ENCODE data around the gene MFNG. TPM values are rescaled to one million over a fixed set of nuclear protein-coding genes. Genes with fewer than 3 reads are reported as not detected.

Gene MFNG
- polyA plus RNA-seq, 1 donor = 7.3 TPM

DNA sequence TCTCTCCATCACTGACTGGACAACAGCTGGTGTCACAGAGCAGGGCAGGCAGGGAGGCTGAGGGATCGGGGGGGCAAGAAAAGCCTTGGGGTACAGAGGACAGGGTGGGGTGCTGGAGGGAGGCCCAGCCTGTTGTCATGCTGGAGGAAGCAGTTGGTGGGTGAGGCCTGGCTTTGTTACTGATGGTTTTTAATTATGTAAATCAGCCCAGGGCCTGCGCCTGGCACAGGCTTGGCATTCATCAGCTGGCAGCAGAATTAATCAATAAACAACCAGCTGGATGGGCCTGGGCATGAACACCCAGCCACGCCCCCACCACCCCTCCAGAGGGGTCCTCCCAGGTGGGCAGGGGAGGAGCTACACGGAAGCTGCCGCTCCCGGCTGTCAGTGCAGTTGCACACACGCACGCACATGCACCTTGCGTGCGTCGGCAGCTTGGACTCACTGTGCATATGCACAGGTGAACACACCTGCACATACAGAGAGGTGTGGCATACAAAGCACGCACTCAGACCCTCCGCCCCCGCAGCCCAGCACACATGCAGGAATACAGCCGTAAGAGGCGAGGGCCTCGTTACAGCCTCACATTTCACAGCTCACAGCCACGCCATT, 37.6 kb downstream of the MFNG start:
- DNase-seq (ENCODE audit: low read depth) = no peak

DNA sequence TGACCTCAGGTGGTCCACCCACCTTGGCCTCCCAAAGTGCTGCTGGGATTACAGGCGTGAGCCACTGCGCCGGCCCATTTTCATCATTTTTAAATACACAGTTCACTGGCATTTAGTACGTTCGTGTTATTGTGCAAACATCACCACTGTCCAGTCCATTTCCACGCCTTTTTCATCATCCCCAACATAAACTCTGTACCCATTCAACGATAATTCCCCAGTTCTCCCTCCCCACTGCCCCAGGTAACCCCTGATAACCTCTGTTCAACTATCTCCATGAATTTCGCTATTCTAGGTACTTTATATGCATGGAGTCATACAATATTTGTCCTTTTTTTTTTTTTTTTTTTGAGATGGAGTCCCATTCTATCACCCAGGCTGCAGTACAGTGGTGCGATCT, 40.7 kb downstream of the MFNG start:
- DNase-seq (ENCODE audit: low read depth) = no peak

- no peak for DNase-seq (ENCODE audit: low read depth)
Measured at GRCh38 chr22:37443977-37444376, 42.2 kb downstream of the MFNG start.

DNA sequence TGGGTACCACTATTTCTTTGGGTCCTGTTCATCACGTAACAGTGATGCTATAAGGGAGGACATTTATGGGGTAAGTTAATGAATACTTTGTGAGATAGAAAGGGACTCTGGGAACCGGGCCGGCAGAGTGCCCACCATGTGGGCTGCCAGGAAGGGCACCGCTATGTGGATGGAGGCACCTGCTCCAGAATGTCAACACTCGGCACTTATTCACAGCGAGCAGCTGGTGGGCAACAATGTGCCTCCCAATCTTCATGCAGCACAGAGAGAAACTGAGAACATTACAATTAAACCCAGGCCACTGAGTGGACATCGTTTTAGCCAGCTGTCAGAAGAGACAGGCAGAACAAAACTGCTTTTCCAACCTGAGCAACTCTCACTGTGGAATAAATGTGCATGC, 43.1 kb downstream of the MFNG start:
- no peak for DNase-seq (ENCODE audit: low read depth)

GRCh38 chr22:37442537-37442936, 43.6 kb downstream of the MFNG start:
- no peak for DNase-seq (ENCODE audit: low read depth)

- no peak for DNase-seq (ENCODE audit: low read depth)
Measured at GRCh38 chr22:37442135-37442534, 44.0 kb downstream of the MFNG start.

GRCh38 chr22:37440875-37441274, 45.3 kb downstream of the MFNG start:
- no peak for DNase-seq (ENCODE audit: low read depth)

DNA sequence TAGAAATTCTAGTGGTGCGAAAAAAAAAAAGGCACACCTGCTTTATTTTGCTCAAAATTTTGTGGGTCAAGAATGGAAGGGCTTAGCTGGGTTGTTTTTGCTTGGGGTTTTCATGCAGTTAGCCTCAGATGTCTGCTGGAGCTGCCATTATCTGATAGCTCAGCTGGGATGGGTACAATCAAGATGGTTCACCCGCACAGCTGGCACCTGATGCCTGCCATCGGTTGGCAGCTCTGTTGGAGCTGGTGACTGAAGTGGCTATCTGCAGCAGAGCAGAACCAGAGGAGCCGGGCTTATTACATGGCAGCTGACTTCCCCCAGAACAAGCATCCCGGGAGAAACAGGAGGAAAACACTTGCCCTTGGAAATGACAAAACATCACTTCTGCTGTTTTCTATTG, 46.8 kb downstream of the MFNG start:
- DNase-seq (ENCODE audit: low read depth) = no peak

- DNase-seq (ENCODE audit: low read depth) = no peak
Measured at GRCh38 chr22:37435970-37436603, 50.1 kb downstream of the MFNG start.

- DNase-seq (ENCODE audit: low read depth) = no peak
Measured at GRCh38 chr22:37433786-37434185, 52.4 kb downstream of the MFNG start.

DNA sequence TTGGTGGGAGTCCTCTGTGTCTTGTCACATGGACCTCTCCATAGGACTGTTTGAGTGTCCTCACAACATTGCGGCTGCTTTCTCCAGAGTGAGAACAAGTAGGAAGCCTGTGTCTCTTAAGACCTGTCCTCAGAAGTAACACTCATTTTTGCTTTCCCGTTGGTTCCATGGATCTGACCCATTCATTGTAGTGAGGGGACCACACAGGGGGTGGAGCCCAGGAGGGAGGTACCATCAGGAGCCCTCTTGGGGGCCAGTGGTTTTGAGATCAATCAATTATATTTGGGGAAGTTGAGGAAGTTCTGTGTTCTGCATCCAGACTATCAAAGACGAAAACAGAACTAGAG, 53.5 kb downstream of the MFNG start:
- no peak for DNase-seq (ENCODE audit: low read depth)

DNA sequence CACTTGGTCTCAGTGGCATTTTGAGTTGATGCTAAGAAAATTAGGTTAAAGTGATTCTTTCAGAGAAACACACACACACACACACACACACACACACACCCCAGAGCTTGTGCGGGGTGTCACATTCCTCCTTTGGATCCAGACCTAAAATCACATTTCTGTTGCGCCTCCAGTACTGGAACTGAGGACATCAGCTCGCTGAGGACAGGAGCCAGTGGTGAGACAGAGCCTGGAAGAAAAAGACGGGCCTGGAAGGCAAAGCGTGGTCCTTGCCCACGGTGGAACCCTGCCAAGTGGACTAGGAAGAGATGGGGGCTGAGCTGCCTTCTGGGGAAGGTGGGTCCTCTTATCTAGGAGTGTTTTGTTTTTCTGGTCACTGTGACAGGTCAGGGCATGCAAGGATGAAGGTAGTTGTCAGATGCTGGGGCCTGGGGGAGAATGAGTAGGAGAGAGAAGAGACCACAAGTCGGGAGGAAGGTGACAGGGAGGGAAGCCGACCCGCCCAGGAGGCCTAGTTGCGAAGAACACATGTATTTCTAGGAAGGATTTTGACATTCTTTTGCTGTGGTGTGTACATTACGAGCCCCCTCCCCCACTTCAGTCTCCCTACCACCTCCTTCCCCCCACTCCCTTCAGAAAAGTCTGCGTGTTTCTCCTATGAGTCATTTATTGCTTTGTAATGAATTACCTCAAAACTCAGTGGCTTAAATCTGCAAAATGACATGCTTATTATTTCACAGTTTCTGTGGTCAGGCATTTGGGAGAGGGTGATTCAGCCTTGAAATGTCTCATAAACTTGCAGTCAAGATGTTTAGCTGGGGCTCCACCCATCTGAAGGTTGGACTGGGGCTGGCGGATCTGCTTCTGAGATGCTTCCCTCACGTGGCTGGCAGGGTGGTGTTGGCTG, 54.1 kb downstream of the MFNG start:
- DNase-seq (ENCODE audit: low read depth) = no peak

DNA sequence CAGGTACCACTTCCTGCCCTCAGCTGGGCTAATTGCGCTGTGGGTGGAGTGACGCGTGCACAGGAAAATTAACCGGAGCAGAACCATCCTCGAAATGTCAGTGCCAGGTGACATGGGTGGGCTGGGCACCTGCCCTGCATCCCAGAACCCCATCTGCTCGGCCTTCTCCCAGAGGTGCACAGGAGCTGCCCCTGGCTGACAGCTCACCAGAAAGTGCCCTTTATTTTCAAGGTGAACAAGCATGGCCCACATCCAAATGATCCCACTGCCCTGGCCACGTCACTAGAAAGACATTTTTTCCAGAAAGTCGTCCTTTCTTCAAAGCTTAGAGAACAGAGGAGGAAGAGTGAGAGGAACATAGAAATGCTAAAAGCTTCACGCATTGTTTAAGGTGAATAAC, 54.8 kb downstream of the MFNG start:
- no peak for DNase-seq (ENCODE audit: low read depth)

DNA sequence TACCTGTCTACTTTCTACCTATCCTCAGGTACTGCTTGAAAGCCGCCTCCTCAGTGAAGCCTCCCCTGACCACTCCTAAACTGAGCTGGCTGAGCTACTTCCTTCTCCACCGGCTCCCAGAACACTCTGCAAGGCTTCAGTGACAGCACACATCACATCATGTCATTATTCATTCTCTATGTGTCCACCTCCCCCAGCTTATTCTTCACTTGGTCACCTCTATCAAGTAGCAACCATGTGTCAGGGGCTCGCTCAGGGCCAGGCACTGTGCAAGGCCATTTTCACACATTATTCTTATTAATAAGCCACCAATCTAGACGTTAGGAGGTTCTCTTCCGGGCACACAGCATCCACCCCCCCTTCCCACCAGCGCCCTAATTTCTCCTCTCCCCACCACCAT, 55.2 kb downstream of the MFNG start:
- DNase-seq (ENCODE audit: low read depth) = no peak

GRCh38 chr22:37428649-37429586, 57.3 kb downstream of the MFNG start:
- DNase-seq (ENCODE audit: low read depth) = no peak

DNA sequence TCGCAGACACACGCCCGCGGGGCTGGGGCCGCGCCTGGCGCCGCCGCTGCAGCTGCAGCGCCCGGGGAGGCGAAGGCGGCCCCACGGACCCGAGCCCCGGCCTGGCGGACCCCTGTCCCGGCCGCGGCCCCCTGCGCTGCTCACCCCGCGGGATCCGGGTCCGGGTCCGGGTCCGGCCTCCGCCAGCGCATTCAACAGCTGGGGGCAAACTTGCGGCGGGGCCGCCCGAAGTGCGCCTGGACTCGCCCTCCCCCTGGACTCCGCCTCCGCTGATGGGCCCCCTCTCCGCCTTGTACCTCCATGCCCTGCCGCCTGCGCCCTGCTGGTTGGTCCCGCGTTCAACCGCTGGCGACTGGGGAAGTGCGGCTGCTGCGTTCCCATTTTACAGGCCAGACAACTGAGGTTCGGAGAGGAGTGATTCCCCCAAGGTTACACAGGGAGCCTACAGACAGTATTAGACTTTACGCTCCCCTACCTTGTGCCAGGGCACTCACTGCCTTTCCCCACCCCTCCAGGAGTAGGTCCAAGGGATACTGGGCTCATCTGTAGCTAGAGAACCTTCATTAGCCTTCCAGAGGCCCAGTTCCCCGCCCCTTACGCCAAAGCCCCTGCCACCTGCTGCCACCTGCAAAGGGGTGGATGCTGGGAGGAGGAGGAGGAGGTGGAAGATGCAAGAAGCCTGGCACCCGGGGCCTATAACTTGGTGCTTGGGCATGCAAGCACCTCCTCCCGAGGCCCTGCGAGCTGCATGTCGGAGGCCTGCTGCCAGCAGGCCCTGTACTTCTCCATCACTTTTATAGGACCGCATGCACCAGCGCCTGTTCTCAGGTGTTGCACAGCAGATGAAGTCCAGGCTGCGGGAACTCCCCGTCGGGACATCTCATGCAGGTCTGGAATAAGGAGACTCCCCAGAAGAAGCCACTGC, 58.2 kb downstream of the MFNG start:
- DNase-seq (ENCODE audit: low read depth) = no peak

DNA sequence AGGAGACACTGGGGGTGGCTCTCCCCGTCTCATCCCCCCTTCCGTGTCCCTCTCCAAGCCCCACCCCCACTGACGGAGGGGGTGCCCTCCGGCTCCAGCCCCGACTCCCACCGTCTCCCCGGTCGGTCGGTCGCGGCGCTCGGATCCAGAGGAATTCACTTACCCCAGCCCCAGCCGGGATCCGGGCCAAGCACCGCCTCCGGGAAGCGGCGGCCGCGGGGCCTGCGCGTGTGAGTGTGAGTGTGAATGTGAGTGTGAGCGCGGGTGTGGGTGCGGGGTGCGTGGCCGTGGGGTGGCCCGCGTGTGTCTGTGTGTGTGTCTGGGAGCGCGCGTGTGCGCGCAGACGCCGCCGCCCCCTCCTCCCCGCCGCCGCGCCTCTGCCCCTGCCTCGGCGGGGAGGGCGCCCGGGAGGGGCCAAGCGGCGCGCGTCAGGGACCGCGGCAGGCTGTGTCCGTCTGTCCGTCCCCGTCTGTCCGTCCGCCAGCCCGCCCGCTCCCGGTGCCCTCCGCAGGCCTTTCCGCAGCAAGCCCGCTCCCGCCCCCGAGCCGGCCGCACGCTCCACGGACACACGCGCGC, 59.0 kb downstream of the MFNG start, which contains the start of gene ELFN2:
ELFN2 (minus strand) TSS at position 345 of the 576 bp plus-strand sequence. CDS start 51,945 bp downstream, outside the sequence.
- DNase-seq (ENCODE audit: low read depth) = no peak

DNA sequence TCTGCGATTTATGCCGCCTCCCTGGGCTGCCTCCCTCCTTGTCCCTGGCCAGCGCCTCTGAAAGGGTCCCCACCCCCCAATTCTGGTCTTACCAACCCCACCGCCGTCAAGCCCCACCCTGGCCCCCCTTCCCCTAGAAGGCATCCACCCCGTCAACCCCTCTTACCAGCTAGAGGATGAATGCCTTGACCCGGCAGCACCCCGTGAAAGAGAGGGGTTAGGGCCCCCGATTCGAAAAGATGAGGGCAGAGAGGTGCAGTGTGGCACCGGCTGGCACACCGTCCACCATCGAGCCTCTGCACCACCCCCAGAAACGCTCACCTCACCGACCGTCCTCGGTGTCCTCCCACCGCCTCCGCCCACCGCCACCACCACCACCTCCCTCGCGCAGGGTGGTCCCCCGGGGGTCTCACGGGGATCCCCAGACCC, 59.5 kb downstream of the MFNG start:
- DNase-seq (ENCODE audit: low read depth) = no peak

GRCh38 chr22:37425800-37426705, 60.1 kb downstream of the MFNG start:
- DNase-seq (ENCODE audit: low read depth) = no peak

Measured in forelimb muscle (tissue), 1 donor.